ENCODE measurements around the gene RTF1. TPM values are rescaled to one million over a fixed set of nuclear protein-coding genes. Genes with fewer than 3 reads are reported as not detected.

The RTF1 gene
- total RNA-seq, 1 donor from 2014 or later, result 9.4 TPM

GRCh38 chr15:41473418-41473817 lies 56.5 kb downstream of the RTF1 start:
- H3K4me1 ChIP-seq, result no peaks in the 10 kb centered on the region
- DNase-seq (ENCODE audit: low spot score in 2 of 2), result no peak
- intact Hi-C loops (cut with DNase I), result no loop called here
- H3K9me3 ChIP-seq, result no peaks in the 10 kb centered on the region
- no peaks in the 10 kb centered on the region for H3K27me3 ChIP-seq
- H3K4me3 ChIP-seq, result no peak overlapping the region
- peaks cover 73 to 94% of the 10 kb centered on the region in 2 donors for H3K36me3 ChIP-seq
- no peak for TF ChIP-seq CTCF (IDR thresholded peaks at IDR 0.05)
- no peak overlapping the region for H3K27ac ChIP-seq

- no peaks in the 10 kb centered on the region for H3K4me1 ChIP-seq
- no peaks in the 10 kb centered on the region for H3K27me3 ChIP-seq
- no peak overlapping the region for H3K27ac ChIP-seq
- no peaks in the 10 kb centered on the region for H3K9me3 ChIP-seq
- H3K4me3 ChIP-seq, result no peak overlapping the region
- intact Hi-C loops (cut with DNase I), result no loop called here
- no peak for DNase-seq (ENCODE audit: low spot score in 2 of 2)
- peaks cover 82 to 98% of the 10 kb centered on the region in 2 donors for H3K36me3 ChIP-seq
- no peak for TF ChIP-seq CTCF (IDR thresholded peaks at IDR 0.05)
These were observed 57.5 kb downstream of the RTF1 start for GRCh38 chr15:41474436-41474835.

- intact Hi-C loops (cut with DNase I), result no loop called here
- Histone ChIP-seq H3K4me3 (no peak overlapping the region), H3K4me1 (no peaks in the 10 kb centered on the region), H3K27me3 (no peaks in the 10 kb centered on the region), H3K36me3 (peaks cover 84 to 98% of the 10 kb centered on the region in 2 donors), H3K27ac (no peak overlapping the region), H3K9me3 (no peaks in the 10 kb centered on the region)
- DNase-seq (ENCODE audit: low spot score in 2 of 2), result no peak
- TF ChIP-seq CTCF (IDR thresholded peaks at IDR 0.05), result no peak
These were observed 58.0 kb downstream of the RTF1 start for GRCh38 chr15:41474941-41475340.

GRCh38 chr15:41476416-41477048 lies 59.6 kb downstream of the RTF1 start:
- TF ChIP-seq CTCF (IDR thresholded peaks at IDR 0.05), result no peak
- no peak overlapping the region for H3K4me3 ChIP-seq
- H3K27ac ChIP-seq, result no peak overlapping the region
- H3K9me3 ChIP-seq, result no peaks in the 10 kb centered on the region
- peaks cover 85 to 98% of the 10 kb centered on the region in 2 donors for H3K36me3 ChIP-seq
- no peaks in the 10 kb centered on the region for H3K27me3 ChIP-seq
- H3K4me1 ChIP-seq, result no peaks in the 10 kb centered on the region
- intact Hi-C loops (cut with DNase I), result no loop called here
- DNase-seq (ENCODE audit: low spot score in 2 of 2), result no peak

GRCh38 chr15:41480396-41481140 lies 63.7 kb downstream of the RTF1 start:
- no peak for TF ChIP-seq CTCF (IDR thresholded peaks at IDR 0.05)
- Histone ChIP-seq H3K9me3 (no peaks in the 10 kb centered on the region), H3K36me3 (peaks cover 59 to 65% of the 10 kb centered on the region in 2 donors), H3K4me1 (no peaks in the 10 kb centered on the region), H3K4me3 (no peak overlapping the region), H3K27me3 (no peaks in the 10 kb centered on the region), H3K27ac (no peak overlapping the region)
- intact Hi-C loops (cut with DNase I), result no loop called here
- no peak for DNase-seq (ENCODE audit: low spot score in 2 of 2)
